Globus pallidus (tissue), 1 donor: ENCODE measurements around the gene WDPCP.
"Not testable (repeated sequence)": the region's sequence is repeated elsewhere in the genome, so short reads cannot be mapped to it uniquely, and the experiment has no call there.

Experiments used
- DNase-seq: peaks from one replicate; pipeline ENCODE4 v3.0.0-alpha.2; 2015; ENCODE audit warnings: low spot score

Gene WDPCP

GRCh38 chr2:63104482-63104881, 483.8 kb downstream of the WDPCP start:
- DNase-seq, result no peak

- DNase-seq, result no peak
Measured at GRCh38 chr2:63101954-63102353, 486.3 kb downstream of the WDPCP start.

GRCh38 chr2:63099032-63099431, 489.2 kb downstream of the WDPCP start:
- no peak for DNase-seq

GRCh38 chr2:63096491-63096890, 491.8 kb downstream of the WDPCP start:
- no peak for DNase-seq

GRCh38 chr2:63093502-63093901, 494.8 kb downstream of the WDPCP start:
- DNase-seq, result no peak

GRCh38 chr2:63092857-63093256, 495.4 kb downstream of the WDPCP start:
- DNase-seq, result no peak

GRCh38 chr2:63092401-63092800, 495.9 kb downstream of the WDPCP start:
- no peak for DNase-seq

GRCh38 chr2:63086687-63087086, 501.6 kb downstream of the WDPCP start:
- DNase-seq, result no peak

- no peak for DNase-seq
Measured at GRCh38 chr2:63081404-63081803, 506.9 kb downstream of the WDPCP start.

- no peak for DNase-seq
Measured at GRCh38 chr2:63078852-63079606, 509.2 kb downstream of the WDPCP start.

- not testable (repeated sequence) for DNase-seq
Measured at GRCh38 chr2:63074399-63074798, 513.9 kb downstream of the WDPCP start.

- no peak for DNase-seq
Measured at GRCh38 chr2:63073994-63074393, 514.3 kb downstream of the WDPCP start.

- DNase-seq, result no peak
Measured at GRCh38 chr2:63071664-63072063, 516.6 kb downstream of the WDPCP start.
